Central memory CD8-positive, alpha-beta T cell (primary cell): Measurements from ENCODE around the gene RNF25.
A peak's percentile ranks its signal among the peaks of the same experiment; 100 is the strongest.

Source experiments
- ATAC-seq: fragments of 150-1000 bp; cut with Tn5 transposase; replicated peaks from 2 replicates; pipeline ENCODE4 v1.10.0; 2022; ENCODE audit warnings: mild to moderate bottlenecking, moderate FRiP score, moderate number of reproducible peaks; ENCODE audit not compliant: poor library complexity, severe bottlenecking; ENCODE audit errors: extremely low read depth
- DNase-seq, 2 donors: peaks; one replicate each; pipeline ENCODE4 v3.0.0; 2021; ENCODE audit warnings: low spot score in 2 of 2
- H3K27ac Mint-ChIP-seq: one replicate; pipeline ENCODE4 v1.8.0; 2022; ENCODE audit warnings: low read depth, mild to moderate bottlenecking, moderate library complexity, mixed read lengths
- H3K27me3 Mint-ChIP-seq: one replicate; pipeline ENCODE4 v1.8.0; 2022; ENCODE audit warnings: mixed read lengths
- H3K36me3 Mint-ChIP-seq: one replicate; pipeline ENCODE4 v1.8.0; 2022; ENCODE audit warnings: mild to moderate bottlenecking, moderate library complexity, mixed read lengths; ENCODE audit not compliant: insufficient read depth
- H3K4me1 Mint-ChIP-seq: one replicate; pipeline ENCODE4 v1.8.0; 2022; ENCODE audit warnings: mixed read lengths
- H3K4me3 Mint-ChIP-seq: one replicate; pipeline ENCODE4 v1.8.0; 2022; ENCODE audit warnings: mild to moderate bottlenecking, moderate library complexity, mixed read lengths
- H3K9me3 Mint-ChIP-seq: one replicate; pipeline ENCODE4 v1.8.0; 2022; ENCODE audit warnings: mixed read lengths

RNF25 gene

GRCh38 chr2:218671654-218672566 lies at the start of gene RNF25, which contains the start of gene STK36:
RNF25 (minus strand) TSS chr2:218672002; CDS start chr2:218671970, 32 bp downstream.
STK36 (plus strand) TSS chr2:218672086; CDS start chr2:218672830, 744 bp downstream.
- H3K36me3 Mint-ChIP-seq: peaks cover 29% of the 10 kb centered on the region
- peak within 1 kb of the TSS; percentile 97 for H3K4me3 Mint-ChIP-seq
- no peaks in the 10 kb centered on the region for H3K9me3 Mint-ChIP-seq
- ATAC-seq (peak; percentile 95), DNase-seq (peak; percentile 54 to 62)
- H3K27ac Mint-ChIP-seq: peak within 1 kb of the TSS; percentile 97
- no peaks in the 10 kb centered on the region for H3K27me3 Mint-ChIP-seq
- H3K4me1 Mint-ChIP-seq: peaks cover 28% of the 10 kb centered on the region

GRCh38 chr2:218721488-218721887 lies 49.7 kb upstream of the RNF25 start:
- H3K27me3 Mint-ChIP-seq: no peaks in the 10 kb centered on the region
- peaks cover 5% of the 10 kb centered on the region for H3K9me3 Mint-ChIP-seq
- peaks cover 22% of the 10 kb centered on the region for H3K4me1 Mint-ChIP-seq
- H3K27ac Mint-ChIP-seq: peak overlapping the region; percentile 38
- ATAC-seq (no peak), DNase-seq (no peak)
- H3K4me3 Mint-ChIP-seq: no peak overlapping the region
- H3K36me3 Mint-ChIP-seq: peaks cover 5% of the 10 kb centered on the region

GRCh38 chr2:218720048-218721041 lies 48.5 kb upstream of the RNF25 start:
- ATAC-seq: no peak
- Mint-ChIP-seq H3K4me1 (peaks cover 22% of the 10 kb centered on the region), H3K9me3 (no peaks in the 10 kb centered on the region), H3K4me3 (no peak overlapping the region), H3K27ac (no peak overlapping the region), H3K27me3 (no peaks in the 10 kb centered on the region), H3K36me3 (peaks cover 8% of the 10 kb centered on the region)
- DNase-seq: no peak

GRCh38 chr2:218719457-218719856 lies 47.7 kb upstream of the RNF25 start:
- H3K36me3 Mint-ChIP-seq: peaks cover 6% of the 10 kb centered on the region
- H3K27ac Mint-ChIP-seq: no peak overlapping the region
- no peaks in the 10 kb centered on the region for H3K9me3 Mint-ChIP-seq
- H3K4me3 Mint-ChIP-seq: no peak overlapping the region
- no peak for ATAC-seq
- H3K27me3 Mint-ChIP-seq: no peaks in the 10 kb centered on the region
- DNase-seq: no peak
- peaks cover 22% of the 10 kb centered on the region for H3K4me1 Mint-ChIP-seq

- H3K36me3 Mint-ChIP-seq: peaks cover 6% of the 10 kb centered on the region
- DNase-seq (no peak), ATAC-seq (no peak)
- no peaks in the 10 kb centered on the region for H3K9me3 Mint-ChIP-seq
- H3K4me1 Mint-ChIP-seq: peaks cover 20% of the 10 kb centered on the region
- no peaks in the 10 kb centered on the region for H3K27me3 Mint-ChIP-seq
- H3K27ac Mint-ChIP-seq: no peak overlapping the region
- H3K4me3 Mint-ChIP-seq: no peak overlapping the region
These were observed 46.3 kb upstream of the RNF25 start for GRCh38 chr2:218718058-218718457.

GRCh38 chr2:218717262-218717661 lies 45.5 kb upstream of the RNF25 start:
- ATAC-seq (no peak), DNase-seq (no peak)
- Mint-ChIP-seq H3K4me3 (no peak overlapping the region), H3K27me3 (no peaks in the 10 kb centered on the region), H3K27ac (no peak overlapping the region), H3K4me1 (peaks cover 14% of the 10 kb centered on the region), H3K36me3 (peaks cover 6% of the 10 kb centered on the region), H3K9me3 (no peaks in the 10 kb centered on the region)

- H3K4me3 Mint-ChIP-seq: no peak overlapping the region
- peaks cover 7% of the 10 kb centered on the region for H3K36me3 Mint-ChIP-seq
- no peak for ATAC-seq
- no peaks in the 10 kb centered on the region for H3K9me3 Mint-ChIP-seq
- H3K4me1 Mint-ChIP-seq: peaks cover 25% of the 10 kb centered on the region
- no peaks in the 10 kb centered on the region for H3K27me3 Mint-ChIP-seq
- DNase-seq: no peak
- no peak overlapping the region for H3K27ac Mint-ChIP-seq
These were observed 44.3 kb upstream of the RNF25 start for GRCh38 chr2:218716070-218716469.

- no peak for ATAC-seq
- H3K4me1 Mint-ChIP-seq: peaks cover 20% of the 10 kb centered on the region
- peaks cover 13% of the 10 kb centered on the region for H3K36me3 Mint-ChIP-seq
- H3K4me3 Mint-ChIP-seq: no peak overlapping the region
- no peaks in the 10 kb centered on the region for H3K9me3 Mint-ChIP-seq
- DNase-seq: no peak
- H3K27me3 Mint-ChIP-seq: no peaks in the 10 kb centered on the region
- H3K27ac Mint-ChIP-seq: no peak overlapping the region
These were observed 42.1 kb upstream of the RNF25 start for GRCh38 chr2:218713922-218714321.

GRCh38 chr2:218711550-218711929 lies 39.7 kb upstream of the RNF25 start:
- Mint-ChIP-seq H3K27me3 (no peaks in the 10 kb centered on the region), H3K36me3 (peaks cover 10% of the 10 kb centered on the region), H3K27ac (peak overlapping the region; percentile 95), H3K4me3 (peak overlapping the region; percentile 88), H3K9me3 (no peaks in the 10 kb centered on the region), H3K4me1 (peaks cover 20% of the 10 kb centered on the region)
- DNase-seq (no peak), ATAC-seq (no peak)

GRCh38 chr2:218710687-218711549 lies 39.1 kb upstream of the RNF25 start, which contains the start of gene TTLL4:
TTLL4 (plus strand) TSS chr2:218710835; CDS start chr2:218737677, 26,842 bp downstream.
- H3K4me1 Mint-ChIP-seq: peaks cover 20% of the 10 kb centered on the region
- peak; percentile 97 to 98 for DNase-seq
- H3K27me3 Mint-ChIP-seq: no peaks in the 10 kb centered on the region

GRCh38 chr2:218710334-218710686 lies 38.5 kb upstream of the RNF25 start:
- DNase-seq: no peak
- no peak for ATAC-seq
- Mint-ChIP-seq H3K27me3 (no peaks in the 10 kb centered on the region), H3K4me1 (peaks cover 20% of the 10 kb centered on the region), H3K4me3 (peak overlapping the region; percentile 88), H3K27ac (peak overlapping the region; percentile 95), H3K36me3 (peaks cover 7% of the 10 kb centered on the region), H3K9me3 (no peaks in the 10 kb centered on the region)

More at GRCh38 chr2:218710687-218711549, 39.1 kb upstream of the RNF25 start, which contains the start of gene TTLL4:
- peak within 1 kb of the TSS; percentile 95 for H3K27ac Mint-ChIP-seq
- H3K9me3 Mint-ChIP-seq: no peaks in the 10 kb centered on the region
- ATAC-seq: peak; percentile 98
- peaks cover 10% of the 10 kb centered on the region for H3K36me3 Mint-ChIP-seq
- H3K4me3 Mint-ChIP-seq: peak within 1 kb of the TSS; percentile 88
